ENCODE results near the gene ETV3L.

- no peak for TF ChIP-seq POLR2AphosphoS5 (IDR thresholded peaks at IDR 0.05; ENCODE audit: low read depth, low read length)
- TF ChIP-seq POLR2A (IDR thresholded peaks at IDR 0.05; ENCODE audit: low read depth, low read length), result no peak
These were observed 52.6 kb downstream of the ETV3L start for GRCh38 chr1:157047062-157047410.

All from GM12891 (cell line).